IPS-NIHi7 (cell line): ENCODE results near the gene FAM20A.

Experiments
- DNase-seq: peaks from one replicate; pipeline ENCODE4 v3.0.0; 2012; ENCODE audit warnings: mixed read lengths; ENCODE audit errors: extremely low spot score

FAM20A gene

DNA sequence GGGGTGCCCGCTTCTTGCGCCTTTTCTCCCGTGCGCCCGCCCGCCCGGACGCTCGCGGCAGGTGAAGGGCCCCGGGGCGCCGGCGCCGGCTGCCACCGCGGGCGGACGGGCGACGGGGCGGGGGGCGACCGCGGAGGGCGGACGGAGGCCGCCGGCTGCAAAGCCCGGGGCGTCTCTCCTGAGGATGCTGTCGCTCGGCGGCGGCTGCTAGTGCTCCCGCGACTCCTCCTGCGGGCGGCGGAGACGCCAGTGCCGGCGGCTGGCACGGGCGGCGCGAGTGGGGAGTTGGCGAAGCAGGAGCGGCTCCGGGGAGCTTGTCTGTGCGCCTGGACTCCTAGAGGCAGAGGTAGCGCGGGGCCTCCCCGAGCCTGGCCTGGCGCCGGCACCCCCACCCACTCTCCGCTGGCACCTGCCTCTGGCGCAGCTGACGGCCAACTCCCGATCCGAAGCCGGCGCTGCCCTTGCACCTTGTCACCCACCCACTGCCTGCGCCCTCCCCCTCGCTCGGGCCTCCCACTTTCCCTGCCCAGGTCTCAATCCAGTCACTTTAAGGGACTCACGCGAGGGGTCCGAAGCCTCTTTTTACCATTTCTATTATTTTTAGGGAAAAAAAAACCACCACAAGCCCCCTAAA, at the start of gene FAM20A:
FAM20A (minus strand) TSS at position 437 of the 634 bp plus-strand sequence. CDS start 701 bp downstream, outside the sequence.
- DNase-seq = peak; percentile 53

DNA sequence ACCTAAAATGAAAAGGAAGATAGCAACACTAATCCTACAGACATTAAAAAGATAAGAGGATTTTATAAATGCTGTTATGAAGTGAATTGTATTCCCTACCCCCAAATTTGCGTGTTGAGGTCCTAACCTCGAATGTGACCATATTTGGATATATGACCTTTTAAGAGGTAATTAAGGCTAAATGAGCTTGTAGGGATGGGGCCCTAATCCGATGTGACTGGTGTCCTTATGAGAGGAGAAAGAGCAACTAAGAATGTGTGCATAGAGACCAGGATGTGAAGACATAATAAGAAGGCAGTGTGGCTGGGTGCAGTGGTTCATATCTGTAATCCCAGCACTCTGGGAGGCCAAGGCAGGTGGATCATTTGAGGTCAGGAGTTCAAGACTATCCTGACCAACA, 48.2 kb upstream of the FAM20A start:
- DNase-seq = no peak

DNA sequence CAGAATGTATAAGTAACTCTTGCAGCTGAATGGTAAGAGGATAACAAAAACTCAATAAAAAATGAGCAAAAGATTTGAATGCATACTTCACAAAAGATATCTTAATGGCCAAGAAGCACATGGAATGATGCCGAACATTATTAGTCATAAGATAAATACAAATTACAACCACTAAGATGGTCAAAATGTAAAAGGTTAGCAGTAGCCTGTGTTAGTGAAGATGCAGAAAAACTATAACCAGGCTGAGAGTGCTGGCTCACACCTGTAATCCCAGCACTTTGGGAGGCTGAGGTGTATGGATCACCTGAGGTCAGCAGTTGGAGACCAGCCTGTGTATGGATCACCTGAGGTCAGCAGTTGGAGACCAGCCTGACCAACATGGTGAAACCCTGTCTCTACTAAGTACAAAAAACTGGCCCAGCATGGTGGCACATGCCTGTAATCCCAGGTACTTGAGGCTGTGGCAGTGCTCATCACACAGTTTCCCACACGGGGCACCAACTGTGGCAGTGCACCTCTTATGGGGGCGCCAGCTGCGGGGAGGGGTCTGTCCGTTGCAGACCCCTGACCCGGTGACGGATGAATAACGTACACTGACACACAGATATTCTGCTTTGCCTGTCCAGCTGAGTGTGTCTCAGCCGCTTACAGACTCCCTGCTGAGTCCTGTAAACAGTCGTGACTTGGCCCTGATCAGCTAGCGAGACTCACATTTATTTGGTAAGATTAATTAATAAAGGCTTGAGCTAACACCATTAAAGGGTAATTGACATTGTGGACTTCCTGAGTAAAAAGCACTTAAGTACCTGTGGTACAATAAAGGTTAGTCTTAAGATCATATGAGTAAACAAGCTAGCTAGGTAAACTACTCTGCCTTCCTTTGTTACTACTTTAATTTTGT, 45.7 kb upstream of the FAM20A start:
- DNase-seq = no peak

DNA sequence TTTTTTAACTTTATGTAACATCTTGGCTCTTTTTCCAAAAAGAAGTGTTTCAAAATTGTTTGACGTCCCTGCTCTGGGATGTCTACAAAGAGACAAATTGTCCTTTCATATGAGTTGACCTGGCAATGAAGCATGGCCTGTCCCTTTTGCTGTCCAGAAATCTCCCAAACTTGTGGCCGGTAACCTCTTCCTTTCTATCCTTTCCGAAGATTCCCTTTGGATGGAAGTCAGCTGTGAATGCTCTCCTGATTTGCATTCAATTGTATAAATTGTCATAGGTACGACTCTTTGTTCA, 40.9 kb upstream of the FAM20A start:
- no peak for DNase-seq

- no peak for DNase-seq
These were observed 40.3 kb upstream of the FAM20A start for GRCh38 chr17:68641276-68642117.

DNA sequence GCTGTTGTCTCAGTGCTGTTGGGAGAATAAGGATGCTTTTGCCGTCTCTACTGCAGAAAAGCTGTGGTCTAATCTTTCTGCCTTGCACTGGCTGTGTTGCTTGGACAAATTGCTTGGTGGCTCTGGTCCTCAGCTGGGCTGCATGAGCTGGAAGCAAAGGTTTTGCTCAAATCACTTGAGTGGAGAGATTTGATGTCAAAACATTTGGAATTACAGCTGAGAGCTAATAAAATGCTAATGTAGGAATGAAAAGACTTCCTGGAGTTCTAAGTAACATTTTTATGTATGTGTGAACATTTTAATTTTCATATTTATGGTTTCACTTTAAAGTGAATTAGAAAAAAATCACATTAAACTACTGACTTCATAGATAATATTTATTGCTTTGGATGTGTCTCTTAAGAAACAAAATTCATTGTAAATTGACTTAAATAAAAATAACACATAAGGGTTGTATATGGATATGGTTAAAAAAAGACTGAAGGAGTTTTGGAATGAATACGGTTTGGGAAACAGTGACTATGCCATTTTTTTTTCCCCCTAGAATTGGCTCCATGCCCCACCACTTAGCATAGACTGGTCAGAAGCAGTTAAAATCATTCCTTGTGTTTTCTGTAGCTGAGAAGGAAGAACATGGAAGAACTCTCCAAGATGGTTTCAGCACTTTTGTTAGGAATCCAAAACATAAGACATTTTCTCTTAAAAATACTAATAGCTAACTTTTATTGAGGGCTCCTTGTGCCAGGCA, 39.2 kb upstream of the FAM20A start:
- no peak for DNase-seq

- no peak for DNase-seq
These were observed 33.2 kb upstream of the FAM20A start for GRCh38 chr17:68634345-68634876.

DNA sequence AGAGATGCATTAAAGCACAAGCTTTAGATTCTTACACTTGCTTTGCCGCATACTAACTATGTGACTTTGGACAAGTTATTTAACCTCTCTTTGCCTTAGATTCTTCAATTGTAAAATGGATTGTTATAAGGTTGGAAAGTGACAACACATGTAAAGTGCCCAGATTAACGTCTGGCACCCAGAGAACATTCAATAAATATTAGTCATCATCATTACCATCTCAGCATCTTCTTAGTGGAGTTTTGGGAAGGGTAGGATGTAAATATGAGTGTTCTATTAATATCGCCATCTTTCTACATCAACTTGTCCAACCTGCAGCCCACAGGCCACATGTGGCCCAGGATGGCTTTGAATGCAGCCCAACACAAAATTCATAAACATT, 27.4 kb upstream of the FAM20A start:
- no peak for DNase-seq

GRCh38 chr17:68627956-68628575, 26.9 kb upstream of the FAM20A start:
- DNase-seq = peak; percentile 30

DNA sequence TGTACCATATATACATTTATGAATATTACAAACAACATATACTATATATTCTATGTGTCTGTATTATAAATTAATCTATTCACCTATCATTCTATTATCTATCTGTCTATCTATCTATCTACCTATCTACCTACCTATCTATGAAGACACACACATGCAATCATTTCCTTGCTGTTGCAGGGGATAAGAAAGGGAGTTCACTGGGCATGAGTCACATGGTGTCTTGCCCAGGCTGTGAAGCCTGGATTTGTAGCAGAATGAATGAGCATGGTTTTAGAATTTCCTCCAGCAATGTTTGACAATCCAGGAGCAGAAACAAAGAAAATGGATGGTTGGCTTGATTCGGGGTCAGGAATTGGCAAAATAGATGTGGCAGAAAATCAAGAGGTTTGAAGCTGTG, 23.2 kb upstream of the FAM20A start:
- no peak for DNase-seq

DNA sequence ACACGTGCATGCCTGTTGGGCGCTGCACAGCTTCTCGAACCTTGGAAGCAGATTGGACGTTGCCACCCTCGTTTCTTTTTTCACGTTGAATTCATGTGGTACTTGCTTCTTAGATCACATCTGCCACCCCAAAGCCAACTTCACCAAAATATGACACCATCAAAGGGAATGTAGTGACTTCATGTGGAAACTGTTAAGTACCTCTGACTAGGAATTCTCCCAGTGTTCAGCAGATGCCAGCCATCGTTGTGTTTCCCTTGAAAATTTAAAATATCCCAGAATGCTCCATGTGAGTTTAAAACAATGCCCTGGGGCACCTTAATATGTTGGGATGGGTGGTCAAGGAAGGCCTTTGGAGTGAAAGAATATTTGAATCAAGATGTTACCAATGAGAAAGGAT, 22.6 kb upstream of the FAM20A start:
- DNase-seq = no peak

- DNase-seq = no peak
These were observed 21.3 kb upstream of the FAM20A start for GRCh38 chr17:68622423-68622822.

GRCh38 chr17:68621065-68621464, 19.9 kb upstream of the FAM20A start:
- DNase-seq = no peak

DNA sequence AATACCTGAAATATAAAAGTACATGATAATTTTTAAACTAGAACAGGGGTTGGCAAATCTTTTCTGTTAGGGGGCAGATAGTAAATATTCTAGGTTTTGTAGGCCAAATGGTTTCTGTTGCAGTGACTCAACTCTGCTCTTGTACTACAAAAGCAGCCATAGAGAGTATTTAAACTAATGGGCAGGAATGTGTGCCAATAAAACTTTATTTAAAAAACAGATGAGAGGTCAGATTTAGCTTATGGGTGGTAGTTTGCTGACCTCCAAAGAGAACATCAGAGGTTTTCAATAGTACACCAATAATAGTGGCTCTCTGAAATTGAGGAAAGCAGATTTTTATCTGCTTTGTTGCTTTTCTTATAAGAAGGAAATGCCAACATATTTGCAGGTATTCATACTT, 15.2 kb upstream of the FAM20A start:
- no peak for DNase-seq

DNA sequence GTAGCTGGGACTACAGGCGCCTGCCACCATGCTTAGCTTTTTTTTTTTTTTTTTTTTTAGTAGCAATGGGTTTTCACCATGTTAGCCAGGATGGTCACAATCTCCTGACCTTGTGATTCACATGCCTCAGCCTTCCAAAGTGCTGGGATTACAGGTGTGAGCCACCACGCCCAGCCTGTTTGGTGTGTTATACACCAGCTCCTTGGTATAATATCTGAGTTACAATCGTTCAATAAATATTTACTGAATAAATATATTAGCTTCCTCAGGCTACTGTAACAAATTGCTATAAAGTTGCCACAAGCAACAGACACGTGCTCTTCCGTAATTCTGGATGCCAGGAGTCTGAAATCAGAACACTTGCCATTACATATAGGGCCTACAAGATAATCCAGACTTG, 13.6 kb upstream of the FAM20A start:
- no peak for DNase-seq

DNA sequence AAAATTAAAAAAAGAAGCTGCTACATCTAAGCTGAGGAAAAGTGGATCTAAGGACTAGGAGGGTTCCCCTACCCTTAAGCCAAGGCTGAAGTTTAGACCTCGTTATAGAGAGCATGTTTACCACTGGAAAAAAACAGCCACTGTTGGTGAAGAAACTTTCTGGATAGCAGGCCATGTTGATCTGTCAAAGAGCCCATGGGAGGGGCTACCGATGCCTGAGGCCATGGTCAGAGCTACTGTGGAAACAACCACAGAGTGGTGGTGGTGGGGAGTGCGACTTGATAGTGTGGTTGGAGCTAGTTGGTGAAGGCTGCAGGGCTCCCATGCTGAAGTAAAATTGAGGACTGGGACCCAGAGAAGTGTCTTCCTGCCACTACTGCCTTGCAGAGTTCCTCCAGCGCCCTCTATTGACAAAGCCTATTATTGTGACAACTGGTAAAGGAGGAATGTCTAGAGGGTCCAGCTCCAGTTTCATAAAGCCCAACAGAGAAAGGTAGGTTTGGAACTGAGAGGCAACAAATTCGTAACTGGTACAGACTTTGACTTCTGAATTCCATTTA, 12.7 kb upstream of the FAM20A start:
- peak; percentile 79 for DNase-seq

GRCh38 chr17:68612923-68613292, 11.7 kb upstream of the FAM20A start:
- no peak for DNase-seq

- DNase-seq = no peak
These were observed 11.2 kb upstream of the FAM20A start for GRCh38 chr17:68612209-68612922.

DNA sequence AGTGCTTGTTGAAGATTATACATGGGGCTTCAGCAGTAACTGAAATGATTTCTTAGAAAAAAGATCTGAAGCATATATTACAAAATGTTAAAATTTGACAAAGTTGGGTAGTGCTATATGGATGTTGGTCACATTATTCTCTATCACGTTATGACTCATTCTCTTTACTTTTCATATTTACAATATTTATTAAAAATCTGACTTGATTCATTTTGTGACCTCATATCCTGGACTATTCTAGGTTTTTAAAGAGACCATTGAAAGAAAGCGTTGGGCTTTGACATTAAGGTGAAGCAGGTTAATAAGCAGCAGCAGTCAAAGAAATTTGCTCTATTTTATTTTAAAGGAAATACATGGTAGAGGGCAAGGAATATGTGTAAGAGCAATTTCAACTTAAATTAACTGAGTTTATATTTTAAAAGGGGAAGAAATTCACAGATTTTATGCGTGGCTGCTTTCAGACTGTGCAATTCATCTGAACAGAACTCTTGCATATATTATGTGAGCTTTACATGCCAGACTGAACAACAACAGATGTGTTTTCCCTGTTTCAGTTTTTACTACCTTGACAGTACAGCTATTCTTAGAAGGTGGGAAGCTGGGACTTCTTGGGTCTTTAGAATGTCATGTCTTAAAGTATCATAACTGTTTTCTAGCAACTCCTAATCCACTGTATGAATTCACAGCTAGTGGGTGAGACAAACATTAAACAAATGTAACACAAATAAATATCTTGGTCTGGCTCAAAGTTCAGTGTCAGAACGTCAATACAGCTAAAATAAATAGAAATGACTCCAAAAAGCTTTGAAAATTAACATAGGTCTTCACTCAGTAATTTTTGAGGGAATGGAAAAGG, 10.4 kb upstream of the FAM20A start:
- no peak for DNase-seq
